Right lobe of liver (tissue), 6 donors: ENCODE measurements around the gene MAGEA2. TPM values are rescaled to one million over a fixed set of nuclear protein-coding genes. Genes with fewer than 3 reads are reported as not detected.
"Not testable (repeated sequence)": the region's sequence is repeated elsewhere in the genome, so short reads cannot be mapped to it uniquely, and the experiment has no call there.

Experiments used
- ATAC-seq, 4 donors: fragments of 200-7000 bp; cut with Tn5 transposase; one replicate each; pipeline ENCODE4 v1.9.1; 2020; ENCODE audit warnings: mild to moderate bottlenecking in 4 of 4, moderate library complexity in 4 of 4
- DNase-seq, 3 donors: peaks; one replicate each; pipeline ENCODE4 v3.0.0-alpha.2; 2020
- H3K27ac ChIP-seq, 3 donors: fragments of 200-600 bp; one replicate each; pipeline ENCODE4 v1.8.0; 2022
- H3K27me3 ChIP-seq, 2 donors: fragments of 200-600 bp; one replicate each; pipeline ENCODE4 v1.8.0; 2022
- H3K36me3 ChIP-seq, 4 donors: fragments of 200-600 bp; sonication (generic) in 1 of 4; one replicate each; pipeline versions ENCODE4 v1.5.1 to v1.8.0; 2017 to 2022; ENCODE audit warnings: control low read depth in 1 of 4
- H3K4me1 ChIP-seq, 4 donors: fragments of 200-600 bp; sonication (generic) in 1 of 4; one replicate each; pipeline versions ENCODE4 v1.5.1 to v1.8.0; 2017 to 2022; ENCODE audit warnings: control low read depth in 1 of 4
- H3K4me3 ChIP-seq, 3 donors: fragments of 200-600 bp; one replicate each; pipeline ENCODE4 v1.8.0; 2022
- H3K9me3 ChIP-seq, 4 donors: fragments of 200-600 bp; sonication (generic) in 1 of 4; one replicate each; pipeline versions ENCODE4 v1.5.1 to v1.8.0; 2017 to 2022; ENCODE audit warnings: control low read depth in 1 of 4
- POLR2A ChIP-seq: fragments of 450-650 bp; IDR thresholded peaks from one replicate; pipeline ENCODE4 v1.6.1; 2017; ENCODE audit warnings: antibody characterized with exemption, mild to moderate bottlenecking
- WGBS: methylation state at CpG from one replicate; pipeline ENCODE4 v1.1.6; 2018; ENCODE audit warnings: low coverage, low lambda C conversion rate; ENCODE audit not compliant: insufficient coverage; ENCODE audit errors: missing lambda C conversion rate; 5-methylcytosine and 5-hydroxymethylcytosine counted together
- intact Hi-C, 2 donors: fragments of 100-400 bp; cut with DNase I; formaldehyde crosslinking; loops; one replicate each; pipeline versions ENCODE4 v1.11.2 to v1.14.1; 2022
- long read RNA-seq: library from polyadenylated mRNA; unstranded; transcript quantifications from one replicate; pipeline ENCODE4 v2.0.0, GENCODE V29; 2019
- total RNA-seq, 6 experiments: library from RNA; depleted of rRNA in 2 of 6; stranded (reverse); fragments of >200 nt in 2 of 6; fragmentation: NEBNext Ultra II Directional in 3 of 6; extraction: Animal tissue kit (Norgen Biotek cat#: 25700) in 3 of 6; gene quantifications; one replicate each; pipeline versions ENCODE4 v1.1.0 to v1.2.4, GENCODE V29; 2016 to 2023
- TF ChIP-seq, protein P1 (sequence below), 4 donors: fragments of 200-600 bp in 3 of 4; fragments of 450-650 bp in 1 of 4; IDR thresholded peaks; one replicate each; pipeline versions ENCODE4 v1.5.1 to v1.8.0; 2016 to 2022; ENCODE audit warnings: antibody characterized with exemption in 4 of 4, mild to moderate bottlenecking in 2 of 4
- donor health status: DM: no; HTN: yes; CAD: no.
- donor health status: DM: no; HTN: no; CAD: no.
- donor health status: DM: no; HTN: no; CAD: no.
- donor health status: DM: no; HTN: yes; CAD: no.
- donor health status: DM: no; HTN: yes; CAD: no.

Gene MAGEA2
- not detected for total RNA-seq
- long read RNA-seq, result 0 reads

GRCh38 chrX:152753686-152754650 lies at the start of gene MAGEA2:
MAGEA2 (minus strand) TSS chrX:152753842; CDS start chrX:152751363, 2,479 bp downstream.
- H3K4me1 ChIP-seq, H3K27me3 ChIP-seq, H3K27ac ChIP-seq, intact Hi-C loops, H3K4me3 ChIP-seq, H3K36me3 ChIP-seq, DNase-seq, H3K9me3 ChIP-seq, ATAC-seq: not testable (repeated sequence)
- WGBS, result no CpG with 5 or more reads among the region's 35 CpGs

GRCh38 chrX:152798945-152799344 lies 45.3 kb upstream of the MAGEA2 start:
- Histone ChIP-seq H3K27ac (no peak overlapping the region), H3K9me3 (no peaks in the 10 kb centered on the region), H3K4me1 (no peaks in the 10 kb centered on the region), H3K27me3 (peaks cover 0 to under 1% of the 10 kb centered on the region in 2 donors), H3K36me3 (no peaks in the 10 kb centered on the region), H3K4me3 (no peak overlapping the region)
- 75% methylated on average over 1 of the region's 1 CpG for WGBS
- no peak for TF ChIP-seq POLR2A
- TF ChIP-seq, protein P1, sequence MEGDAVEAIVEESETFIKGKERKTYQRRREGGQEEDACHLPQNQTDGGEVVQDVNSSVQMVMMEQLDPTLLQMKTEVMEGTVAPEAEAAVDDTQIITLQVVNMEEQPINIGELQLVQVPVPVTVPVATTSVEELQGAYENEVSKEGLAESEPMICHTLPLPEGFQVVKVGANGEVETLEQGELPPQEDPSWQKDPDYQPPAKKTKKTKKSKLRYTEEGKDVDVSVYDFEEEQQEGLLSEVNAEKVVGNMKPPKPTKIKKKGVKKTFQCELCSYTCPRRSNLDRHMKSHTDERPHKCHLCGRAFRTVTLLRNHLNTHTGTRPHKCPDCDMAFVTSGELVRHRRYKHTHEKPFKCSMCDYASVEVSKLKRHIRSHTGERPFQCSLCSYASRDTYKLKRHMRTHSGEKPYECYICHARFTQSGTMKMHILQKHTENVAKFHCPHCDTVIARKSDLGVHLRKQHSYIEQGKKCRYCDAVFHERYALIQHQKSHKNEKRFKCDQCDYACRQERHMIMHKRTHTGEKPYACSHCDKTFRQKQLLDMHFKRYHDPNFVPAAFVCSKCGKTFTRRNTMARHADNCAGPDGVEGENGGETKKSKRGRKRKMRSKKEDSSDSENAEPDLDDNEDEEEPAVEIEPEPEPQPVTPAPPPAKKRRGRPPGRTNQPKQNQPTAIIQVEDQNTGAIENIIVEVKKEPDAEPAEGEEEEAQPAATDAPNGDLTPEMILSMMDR (IDR thresholded peaks at IDR 0.05), result no peak
- intact Hi-C loops, result no loop called here
- no peak for ATAC-seq
- no peak for DNase-seq

- H3K36me3 ChIP-seq, H3K27me3 ChIP-seq, intact Hi-C loops, H3K4me1 ChIP-seq, DNase-seq, H3K27ac ChIP-seq, H3K9me3 ChIP-seq, H3K4me3 ChIP-seq: not testable (repeated sequence)
- ATAC-seq, result peak; percentile 60 to 82 (median 66)
- no CpG with 5 or more reads among the region's 3 CpGs for WGBS
Observed at GRCh38 chrX:152787062-152787461, 33.4 kb upstream of the MAGEA2 start.

DNA sequence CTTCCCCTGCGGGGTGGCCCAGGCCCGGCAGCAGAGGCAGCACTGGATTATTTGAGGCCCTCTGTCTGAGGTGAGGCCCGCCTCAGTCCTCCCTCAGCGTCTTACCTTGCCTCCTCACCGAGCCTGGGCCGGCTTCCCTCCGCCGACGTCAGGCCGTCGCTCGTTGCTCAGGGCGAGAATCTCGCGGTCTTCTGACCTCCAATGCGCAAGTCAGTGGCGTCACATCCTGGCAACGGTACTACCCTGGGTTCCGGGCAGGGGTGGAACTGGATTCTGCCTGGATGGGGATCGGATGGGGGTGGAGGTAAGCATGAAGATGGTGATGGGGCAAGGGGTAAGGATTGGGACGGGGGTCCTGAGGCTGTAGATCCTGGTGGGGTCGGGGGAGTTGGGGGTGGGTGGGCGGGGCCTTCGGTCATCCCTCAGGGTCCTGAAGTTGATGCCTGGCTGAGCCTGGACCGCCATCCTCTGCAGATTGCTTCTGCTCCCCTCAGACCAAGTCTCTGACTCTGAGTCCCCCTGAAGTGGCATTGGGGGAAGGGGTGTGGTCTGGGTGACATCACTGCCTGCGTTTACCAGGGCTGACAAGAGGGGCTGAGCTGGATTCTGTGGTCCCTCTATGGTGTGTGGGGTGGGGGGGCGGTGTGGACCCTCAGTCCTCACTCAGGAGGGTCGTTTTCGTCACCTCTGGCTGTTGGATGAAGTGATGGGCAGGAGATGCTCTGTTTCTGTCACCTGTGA lies 16.1 kb upstream of the MAGEA2 start, which contains the start of gene MAGEA6:
Gene MAGEA6 (minus strand): TSS at position 141 of the 741 bp plus-strand sequence. CDS start 2,039 bp downstream, outside the sequence.
- H3K9me3 ChIP-seq, H3K27me3 ChIP-seq, intact Hi-C loops, H3K4me1 ChIP-seq, ATAC-seq, H3K36me3 ChIP-seq, H3K4me3 ChIP-seq, H3K27ac ChIP-seq, DNase-seq: not testable (repeated sequence)
- no CpG with 5 or more reads among the region's 29 CpGs for WGBS

- intact Hi-C loops, H3K27ac ChIP-seq, H3K4me3 ChIP-seq, H3K4me1 ChIP-seq, H3K9me3 ChIP-seq, H3K36me3 ChIP-seq, DNase-seq, ATAC-seq, H3K27me3 ChIP-seq: not testable (repeated sequence)
- WGBS, result 34% methylated on average over 6 of the region's 9 CpGs
Observed at GRCh38 chrX:152766562-152766961, 12.9 kb upstream of the MAGEA2 start.

GRCh38 chrX:152761582-152761981 lies 7.9 kb upstream of the MAGEA2 start:
- not testable (repeated sequence) for H3K4me1 ChIP-seq

GRCh38 chrX:152759544-152759943 lies 5.9 kb upstream of the MAGEA2 start:
- DNase-seq, H3K36me3 ChIP-seq, H3K27ac ChIP-seq, H3K4me1 ChIP-seq, ATAC-seq, H3K27me3 ChIP-seq, intact Hi-C loops, H3K4me3 ChIP-seq, H3K9me3 ChIP-seq: not testable (repeated sequence)
- WGBS, result no CpG with 5 or more reads among the region's 7 CpGs

More at GRCh38 chrX:152761582-152761981, 7.9 kb upstream of the MAGEA2 start:
- ATAC-seq, result peak; percentile 52 to 90 (median 55)
- H3K27me3 ChIP-seq, H3K27ac ChIP-seq, H3K36me3 ChIP-seq, DNase-seq, H3K9me3 ChIP-seq, H3K4me3 ChIP-seq, intact Hi-C loops: not testable (repeated sequence)
- no CpG with 5 or more reads among the region's 7 CpGs for WGBS

DNA sequence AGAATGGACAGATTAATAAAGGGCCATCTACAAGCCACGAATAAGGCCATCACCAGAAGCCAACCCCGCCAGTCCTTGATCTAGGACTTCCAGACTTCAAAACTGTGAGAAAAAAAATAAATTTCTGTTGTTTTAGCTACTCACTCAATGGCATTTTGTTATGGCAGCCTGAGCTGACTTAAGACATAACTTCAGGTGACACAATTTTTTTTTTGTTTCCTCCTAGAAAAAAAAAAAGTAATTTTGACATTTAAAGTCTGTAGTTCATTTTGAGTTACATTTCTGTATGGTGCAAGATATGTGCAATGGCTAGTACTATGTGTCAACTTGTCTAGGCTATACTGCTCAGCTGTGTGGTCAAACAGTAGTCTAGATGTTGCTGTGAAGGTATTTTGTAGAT lies 5.3 kb upstream of the MAGEA2 start, which contains the start of gene CSAG3:
Gene CSAG3 (plus strand): TSS at position 301 of the 400 bp plus-strand sequence.
- no CpG with 5 or more reads among the region's 2 CpGs for WGBS
- DNase-seq, H3K27ac ChIP-seq, ATAC-seq, H3K36me3 ChIP-seq, intact Hi-C loops, H3K4me3 ChIP-seq, H3K27me3 ChIP-seq, H3K4me1 ChIP-seq, H3K9me3 ChIP-seq: not testable (repeated sequence)

GRCh38 chrX:152754871-152755270 lies 1.2 kb upstream of the MAGEA2 start:
- H3K27me3 ChIP-seq, H3K36me3 ChIP-seq, ATAC-seq, intact Hi-C loops, H3K4me3 ChIP-seq, H3K4me1 ChIP-seq, DNase-seq, H3K9me3 ChIP-seq, H3K27ac ChIP-seq: not testable (repeated sequence)
- WGBS, result no CpG with 5 or more reads among the region's 5 CpGs
